ENCODE data around the gene GDF7. TPM values are rescaled to one million over a fixed set of nuclear protein-coding genes. Genes with fewer than 3 reads are reported as not detected.

The GDF7 gene
- total RNA-seq, 1 donor from 2014 or later = 3.0 TPM

- Mint-ChIP-seq H3K4me3 (no peak overlapping the region), H3K27ac (no peak overlapping the region)
- TF ChIP-seq CTCF (IDR thresholded peaks at IDR 0.05; ENCODE audit: unreplicated experiment) = no peak
These were observed 18.7 kb upstream of the GDF7 start for GRCh38 chr2:20648206-20648605.

GRCh38 chr2:20648831-20649230 is 18.1 kb upstream of the GDF7 start:
- Mint-ChIP-seq H3K36me3 (no peaks in the 10 kb centered on the region), H3K4me1 (peaks cover 11% of the 10 kb centered on the region), H3K27ac (no peak overlapping the region), H3K27me3 (ENCODE audit: low read depth) (no peaks in the 10 kb centered on the region), H3K4me3 (no peak overlapping the region), H3K9me3 (no peaks in the 10 kb centered on the region)
- TF ChIP-seq CTCF (IDR thresholded peaks at IDR 0.05; ENCODE audit: unreplicated experiment) = no peak
- DNase-seq (ENCODE audit: low spot score in 2 of 2, unreplicated experiment in 2 of 2) = no peak

More at GRCh38 chr2:20648206-20648605, 18.7 kb upstream of the GDF7 start:
- Mint-ChIP-seq H3K9me3 (no peaks in the 10 kb centered on the region), H3K4me1 (peaks cover 11% of the 10 kb centered on the region), H3K36me3 (no peaks in the 10 kb centered on the region), H3K27me3 (ENCODE audit: low read depth) (no peaks in the 10 kb centered on the region)
- no peak for DNase-seq (ENCODE audit: low spot score in 2 of 2, unreplicated experiment in 2 of 2)

GRCh38 chr2:20649576-20649975 is 17.4 kb upstream of the GDF7 start:
- Mint-ChIP-seq H3K4me3 (peak overlapping the region; percentile 76), H3K27ac (no peak overlapping the region), H3K9me3 (no peaks in the 10 kb centered on the region), H3K36me3 (no peaks in the 10 kb centered on the region), H3K27me3 (ENCODE audit: low read depth) (peaks cover 3% of the 10 kb centered on the region), H3K4me1 (peaks cover 11% of the 10 kb centered on the region)
- no peak for TF ChIP-seq CTCF (IDR thresholded peaks at IDR 0.05; ENCODE audit: unreplicated experiment)
- no peak for DNase-seq (ENCODE audit: low spot score in 2 of 2, unreplicated experiment in 2 of 2)

GRCh38 chr2:20649976-20650375 is 17.0 kb upstream of the GDF7 start:
- Mint-ChIP-seq H3K4me1 (peaks cover 11% of the 10 kb centered on the region), H3K27ac (no peak overlapping the region), H3K36me3 (no peaks in the 10 kb centered on the region), H3K9me3 (no peaks in the 10 kb centered on the region), H3K27me3 (ENCODE audit: low read depth) (peaks cover 5% of the 10 kb centered on the region), H3K4me3 (peak overlapping the region; percentile 76)
- TF ChIP-seq CTCF (IDR thresholded peaks at IDR 0.05; ENCODE audit: unreplicated experiment) = no peak
- no peak for DNase-seq (ENCODE audit: low spot score in 2 of 2, unreplicated experiment in 2 of 2)

GRCh38 chr2:20650393-20650876 is 16.5 kb upstream of the GDF7 start:
- Mint-ChIP-seq H3K27ac (peak overlapping the region; percentile 26), H3K36me3 (no peaks in the 10 kb centered on the region), H3K9me3 (no peaks in the 10 kb centered on the region), H3K4me3 (peak overlapping the region; percentile 76), H3K27me3 (ENCODE audit: low read depth) (peaks cover 9% of the 10 kb centered on the region), H3K4me1 (peaks cover 11% of the 10 kb centered on the region)
- TF ChIP-seq CTCF (IDR thresholded peaks at IDR 0.05; ENCODE audit: unreplicated experiment) = no peak
- no peak for DNase-seq (ENCODE audit: low spot score in 2 of 2, unreplicated experiment in 2 of 2)
